Measurements from ENCODE around the gene ASCL2.

The ASCL2 gene

GRCh38 chr11:2271327-2272227, 1.2 kb upstream of the ASCL2 start:
- DNase-seq: no peak

DNA sequence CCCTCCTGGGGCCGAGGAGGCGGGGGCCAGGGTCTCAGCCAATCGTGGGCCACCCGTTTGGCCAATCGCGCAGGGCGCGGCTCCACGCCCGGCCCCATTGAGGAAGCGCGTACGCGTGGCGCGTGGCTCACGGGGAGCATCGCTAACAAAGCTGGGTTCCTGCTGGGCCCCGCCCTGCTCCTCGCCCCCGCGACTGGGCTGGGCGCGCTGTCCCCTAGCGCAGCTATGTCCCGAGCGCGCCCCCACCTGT, 614 bp upstream of the ASCL2 start:
- DNase-seq: no peak

DNA sequence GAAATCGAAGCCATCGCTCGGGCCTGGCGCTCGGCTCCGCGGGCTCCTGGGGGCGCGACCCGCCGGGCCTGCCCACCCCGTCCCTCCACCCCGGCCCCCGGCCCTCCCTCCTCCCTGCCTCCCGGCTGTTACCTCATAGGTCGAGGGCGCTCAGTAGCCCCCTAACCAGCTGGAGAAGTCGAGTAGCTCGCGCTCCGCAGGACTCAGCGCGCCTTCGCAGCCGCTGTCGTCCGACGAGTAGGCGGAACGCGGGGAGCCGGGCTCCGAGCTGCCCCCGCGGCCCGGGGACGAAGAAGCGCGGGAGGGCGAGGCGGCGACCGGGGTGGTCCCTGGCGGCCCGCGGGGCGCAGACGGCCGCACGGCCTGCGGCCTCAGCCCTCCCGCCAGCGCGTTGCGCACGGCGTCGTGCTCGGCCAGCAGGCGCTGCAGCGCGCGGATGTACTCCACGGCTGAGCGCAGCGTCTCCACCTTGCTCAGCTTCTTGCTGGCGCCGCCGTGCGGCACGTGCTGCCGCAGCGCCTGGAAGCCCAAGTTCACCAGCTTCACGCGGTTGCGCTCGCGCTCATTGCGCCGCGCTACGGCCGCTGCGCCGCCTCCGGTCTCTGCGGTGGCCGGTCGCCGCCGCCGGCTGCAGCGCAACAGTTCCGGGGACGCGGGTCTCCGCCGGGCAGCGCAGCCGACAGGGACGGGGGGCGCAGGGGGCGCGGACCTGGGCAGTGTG, 627 bp downstream of the ASCL2 start:
- peak; percentile 53 for DNase-seq

DNA sequence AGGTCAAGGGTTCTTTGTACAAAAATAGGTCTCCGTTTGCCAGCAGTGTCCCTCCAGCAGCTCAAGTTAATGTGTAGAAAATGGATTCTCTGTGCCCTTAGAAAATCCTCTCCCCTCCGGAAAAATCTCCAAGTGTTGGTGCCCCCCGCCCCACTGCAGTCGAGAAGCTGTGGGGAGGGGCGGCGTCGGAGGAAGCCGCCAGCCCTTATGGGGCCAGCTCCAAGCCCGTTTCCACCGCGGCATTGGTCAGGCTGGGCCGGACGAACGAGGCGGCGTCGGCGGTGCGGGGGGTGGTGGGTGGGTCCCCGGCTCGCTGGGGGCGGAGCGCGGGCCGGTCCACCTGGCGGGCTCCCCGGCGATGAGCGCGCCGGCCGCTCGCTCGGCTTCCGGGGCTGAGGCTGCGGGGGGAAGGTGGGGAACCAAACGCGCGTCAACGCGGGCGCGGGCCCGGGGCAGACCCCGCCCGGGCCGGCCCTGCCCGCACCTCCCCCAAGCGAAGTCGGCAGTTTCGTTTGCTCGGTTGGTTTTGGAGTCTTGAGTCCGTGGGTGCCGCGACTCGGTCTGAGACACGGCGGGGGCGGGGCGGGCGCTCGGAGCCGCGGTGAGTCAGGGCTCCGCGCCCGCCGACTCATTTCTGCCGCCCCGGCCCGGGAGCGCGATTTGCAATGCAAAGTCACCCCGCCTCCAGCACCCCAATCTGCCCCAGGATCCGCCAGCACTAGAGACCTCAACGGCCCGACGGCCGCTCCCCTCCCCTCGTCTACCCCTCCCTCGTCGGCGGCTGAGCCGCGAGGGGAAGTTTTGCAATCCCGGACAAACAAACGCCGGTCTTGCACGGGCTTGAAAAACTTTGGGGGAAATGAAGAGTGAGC, 1.4 kb downstream of the ASCL2 start:
- DNase-seq: peak; percentile 2

DNA sequence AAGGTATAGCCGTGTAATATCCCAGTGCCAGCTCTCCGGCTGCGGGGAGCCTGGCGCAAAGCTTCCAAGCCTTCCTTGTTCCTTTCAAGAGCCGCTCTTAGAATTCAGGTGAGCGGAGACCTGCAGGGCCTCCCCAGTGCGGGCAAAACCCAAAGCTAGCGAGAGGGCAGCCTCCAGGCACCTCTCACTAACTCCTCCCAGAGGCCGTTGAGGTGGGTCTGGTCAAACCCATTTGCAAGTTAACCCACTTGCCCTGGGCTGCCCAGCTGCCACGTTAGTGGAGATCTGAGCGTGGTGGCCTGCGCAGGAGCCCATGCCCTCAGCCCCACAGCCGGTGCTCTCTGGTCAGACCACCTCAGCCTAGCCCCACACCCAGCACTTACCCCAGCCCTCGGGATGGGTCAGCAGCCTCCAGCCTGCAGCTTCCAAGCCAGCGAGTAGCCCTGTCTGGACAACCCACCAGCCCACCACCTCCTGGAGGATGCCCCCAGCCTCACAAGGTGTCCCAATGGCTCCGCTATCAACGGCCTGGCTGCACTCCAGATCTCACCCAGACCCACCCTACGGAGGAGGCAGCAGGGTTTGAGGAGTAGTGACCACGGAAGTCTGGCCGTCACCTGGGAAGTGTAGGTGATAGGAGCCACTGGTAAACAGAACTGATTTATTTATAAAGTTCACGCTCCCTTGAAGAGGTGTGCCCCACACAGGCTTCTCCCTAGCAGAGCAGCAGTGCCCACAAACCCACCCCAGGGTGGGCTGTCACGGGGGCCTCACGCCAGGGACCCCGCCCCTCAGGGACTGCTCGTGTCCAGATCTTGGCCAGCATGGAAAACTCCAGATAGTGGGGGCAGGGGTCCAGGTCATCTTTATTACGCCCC, 2.3 kb downstream of the ASCL2 start:
- DNase-seq: no peak

DNA sequence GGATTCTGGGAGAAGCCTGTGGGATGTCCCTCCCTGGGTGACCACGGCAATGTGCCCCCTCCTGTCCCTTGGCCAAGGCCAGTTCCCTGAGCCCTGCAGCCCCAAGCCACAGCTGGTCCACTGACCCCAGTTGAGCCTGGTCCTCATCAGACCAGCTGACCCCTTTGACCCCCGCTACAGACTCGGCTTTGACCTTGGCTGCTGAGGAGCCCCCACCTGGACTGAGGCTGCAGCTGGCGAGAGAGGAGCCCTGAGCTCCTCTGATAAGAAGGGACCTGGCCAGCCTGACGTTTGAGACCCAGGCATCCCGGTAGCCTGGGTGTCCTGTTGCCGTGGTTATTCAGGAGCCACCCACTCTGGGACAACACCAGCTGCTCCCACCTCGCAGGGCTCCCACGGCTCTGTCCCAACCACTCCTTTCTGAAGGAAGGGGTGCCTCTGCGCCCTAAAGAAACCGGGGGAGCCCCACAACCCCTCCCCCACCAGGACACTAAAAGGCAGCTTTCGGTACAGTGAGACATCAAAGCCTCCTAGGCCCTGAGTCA, 3.0 kb downstream of the ASCL2 start:
- DNase-seq: no peak

GRCh38 chr11:2266586-2267305, 3.6 kb downstream of the ASCL2 start:
- DNase-seq: no peak

- DNase-seq: no peak
Measured at GRCh38 chr11:2265854-2266585, 4.4 kb downstream of the ASCL2 start.

- DNase-seq: no peak
Measured at GRCh38 chr11:2265396-2265795, 5.0 kb downstream of the ASCL2 start.

DNA sequence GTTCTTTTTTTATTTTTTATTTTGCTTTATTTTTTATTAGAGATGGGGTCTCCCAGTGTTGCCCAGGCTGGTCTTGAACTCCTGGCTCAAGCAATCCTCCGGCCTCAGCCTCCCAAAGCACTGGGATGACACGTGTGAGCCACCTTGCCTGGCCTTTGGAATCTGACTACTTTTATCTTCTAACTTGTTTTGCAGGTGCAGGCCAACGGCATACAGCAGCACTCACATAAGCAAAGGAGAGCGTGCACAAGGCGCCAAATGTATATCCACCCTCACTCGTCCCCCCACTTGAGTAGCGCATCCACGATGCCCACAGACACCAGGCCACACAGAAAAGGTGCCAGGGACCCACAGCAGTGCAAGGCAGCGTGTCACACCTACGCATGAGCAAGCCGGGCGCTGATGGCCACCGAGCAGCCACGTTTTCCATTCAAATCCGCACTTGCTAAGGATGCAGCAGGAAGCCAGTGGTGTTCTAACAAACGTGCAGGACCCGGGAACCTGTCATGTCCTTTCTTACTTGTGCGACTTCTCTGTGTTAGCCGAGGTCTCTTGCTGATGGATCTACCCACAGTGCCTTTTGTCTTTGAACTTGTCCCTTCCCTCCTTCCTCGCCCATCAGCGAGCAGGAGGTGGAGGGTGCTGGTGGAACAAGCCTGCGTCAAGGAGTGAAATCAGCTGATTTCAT, 5.9 kb downstream of the ASCL2 start:
- no peak for DNase-seq

DNA sequence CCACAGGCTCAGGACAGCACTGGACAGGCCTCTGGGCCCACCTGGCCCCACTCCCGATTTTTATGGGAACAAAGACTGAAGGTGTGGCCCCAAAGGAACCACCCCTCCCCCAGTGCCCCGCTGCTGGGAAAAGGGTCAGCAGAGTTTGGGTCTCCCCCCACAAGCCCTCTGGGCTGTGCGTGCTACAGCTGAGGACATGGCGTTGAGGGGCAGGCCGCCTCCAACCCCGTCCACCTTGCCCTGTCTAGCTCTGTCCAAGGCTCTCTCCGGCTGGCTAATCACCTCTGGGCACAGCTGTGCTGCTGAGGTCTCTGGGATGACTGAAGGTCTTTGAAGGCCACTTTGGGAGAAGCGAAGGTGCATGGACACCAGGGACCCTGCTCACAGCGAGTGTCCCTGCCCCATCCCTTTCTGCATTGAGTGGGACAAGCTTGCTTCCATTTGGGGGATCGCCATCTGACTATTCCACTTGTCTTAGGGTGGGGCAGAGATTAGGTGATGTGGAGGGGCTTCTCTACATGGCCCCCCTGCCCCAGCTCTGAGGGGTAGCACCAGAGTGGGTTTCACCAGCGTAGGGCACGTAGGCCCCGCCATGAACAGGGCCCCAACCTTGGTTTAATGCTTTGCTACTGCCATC, 6.5 kb downstream of the ASCL2 start:
- DNase-seq: no peak

DNA sequence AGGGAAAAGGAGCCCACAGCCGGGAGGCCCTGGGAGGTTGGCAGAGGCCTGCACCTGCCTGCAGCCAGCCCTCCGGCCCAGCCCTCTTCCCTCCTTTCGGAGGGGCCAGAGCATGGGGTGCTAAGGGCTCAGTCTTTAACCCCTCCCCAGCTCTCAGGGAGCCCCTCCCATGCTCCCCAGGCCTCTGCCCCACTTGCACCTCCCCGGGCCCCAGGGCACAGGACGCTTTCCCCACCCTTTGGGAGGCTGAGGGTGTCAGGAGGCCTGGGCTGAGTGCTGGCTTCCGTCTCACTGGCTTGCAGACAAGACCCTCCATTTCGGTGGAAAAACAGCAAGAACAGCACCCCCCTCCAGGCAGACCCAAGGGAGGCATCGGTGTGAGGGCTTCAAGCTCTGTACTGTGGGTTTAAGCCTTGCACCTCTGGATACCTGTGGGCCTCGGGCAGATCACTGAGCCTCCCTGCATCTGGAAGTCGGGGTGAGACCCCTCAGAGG, 7.3 kb downstream of the ASCL2 start:
- no peak for DNase-seq

GRCh38 chr11:2262301-2263070, 7.9 kb downstream of the ASCL2 start:
- no peak for DNase-seq

DNA sequence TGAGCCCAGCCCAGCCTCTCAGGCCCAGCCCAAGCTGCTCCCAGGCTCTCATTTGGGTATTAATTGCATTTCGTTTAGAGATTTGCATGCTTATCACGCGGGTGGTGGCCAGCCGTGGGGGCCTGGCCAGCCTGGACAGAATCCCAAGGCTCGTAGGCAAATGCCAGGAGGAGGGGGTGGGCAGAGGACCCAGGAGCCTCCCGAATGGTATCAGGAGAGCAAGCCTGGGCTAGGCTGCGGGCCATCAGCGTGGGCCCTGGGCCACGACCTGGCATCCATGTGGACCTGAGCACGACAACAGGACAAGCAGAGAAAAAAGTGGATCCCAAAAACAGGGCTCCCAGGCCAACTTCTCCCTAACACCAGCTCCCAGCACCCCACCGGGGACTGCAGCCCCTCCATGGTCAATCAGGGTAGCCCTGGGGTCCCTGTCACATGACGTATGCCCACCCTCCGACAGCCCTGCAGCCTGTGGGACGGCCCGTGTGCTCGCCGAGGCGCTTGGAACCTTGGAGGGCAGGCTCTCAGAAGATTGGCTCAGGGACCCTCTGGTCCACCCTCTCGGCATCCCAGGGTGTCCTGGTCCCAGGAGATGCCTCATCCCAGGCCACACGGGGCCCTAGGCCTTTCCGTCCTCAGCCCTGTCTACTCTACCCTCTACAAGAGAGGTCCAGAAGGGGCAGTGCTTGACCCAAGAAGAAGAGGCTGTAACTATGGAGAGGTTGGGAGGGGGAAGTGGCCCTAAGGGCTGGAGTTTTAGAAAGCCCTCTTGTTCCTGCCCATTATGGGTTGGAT, 8.8 kb downstream of the ASCL2 start:
- DNase-seq: no peak

DNA sequence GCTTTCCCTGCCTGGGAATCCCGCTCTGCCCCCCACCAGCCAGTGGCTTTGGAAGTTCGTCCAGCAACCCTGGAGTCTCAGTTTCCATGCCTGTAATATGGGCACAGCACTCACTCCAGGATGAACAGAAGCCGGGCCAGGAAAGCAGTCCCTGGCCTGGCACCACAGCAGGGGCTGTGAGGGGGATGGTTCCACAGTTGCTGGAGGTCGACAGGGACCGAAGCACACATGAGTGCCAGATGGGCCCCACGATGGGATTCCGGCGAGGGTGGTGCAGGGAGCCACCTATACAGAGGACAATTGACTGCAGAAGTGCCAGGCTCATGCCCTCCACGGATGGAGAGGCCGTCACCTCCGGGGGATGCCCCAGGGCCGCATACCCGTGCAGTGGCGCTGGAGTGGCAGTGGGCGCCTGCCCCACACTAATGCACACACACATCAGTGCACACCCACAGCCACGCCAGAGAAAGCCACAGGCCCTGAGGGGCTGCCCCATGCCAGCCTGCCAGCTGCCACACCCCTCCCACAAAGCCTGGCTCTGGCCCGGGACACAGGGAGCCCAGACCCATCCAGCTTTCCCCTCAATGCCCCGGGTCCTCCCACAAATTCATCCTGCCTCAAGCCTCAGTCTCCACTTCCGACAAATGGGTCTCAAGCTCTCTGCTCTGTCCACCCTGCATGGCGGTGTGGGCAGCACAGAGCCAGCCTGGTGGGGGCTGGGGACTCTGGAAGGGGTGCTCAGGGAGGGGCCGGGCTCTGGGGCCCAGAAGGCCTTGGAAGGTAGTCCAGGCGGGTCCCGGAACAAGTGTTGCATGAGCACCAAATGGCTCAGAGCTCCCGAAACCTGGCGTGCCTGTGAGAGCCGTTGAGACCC, 9.7 kb downstream of the ASCL2 start:
- no peak for DNase-seq

GRCh38 chr11:2259897-2260451, 10.4 kb downstream of the ASCL2 start:
- no peak for DNase-seq

- no peak for DNase-seq
Measured at GRCh38 chr11:2259466-2259830, 10.9 kb downstream of the ASCL2 start.
